DMS114 treated with DMSO at 0.1 percent for 48 hours (cell line): ENCODE measurements around the gene SPINK13.
A peak's percentile ranks its signal among the peaks of the same experiment; 100 is the strongest.

ENCODE experiments used
- DNase-seq: peaks from one replicate; lab custom pipeline; 2025; ENCODE audit not compliant: unreplicated experiment; lab: John Stamatoyannopoulos, UW

SPINK13 gene

DNA sequence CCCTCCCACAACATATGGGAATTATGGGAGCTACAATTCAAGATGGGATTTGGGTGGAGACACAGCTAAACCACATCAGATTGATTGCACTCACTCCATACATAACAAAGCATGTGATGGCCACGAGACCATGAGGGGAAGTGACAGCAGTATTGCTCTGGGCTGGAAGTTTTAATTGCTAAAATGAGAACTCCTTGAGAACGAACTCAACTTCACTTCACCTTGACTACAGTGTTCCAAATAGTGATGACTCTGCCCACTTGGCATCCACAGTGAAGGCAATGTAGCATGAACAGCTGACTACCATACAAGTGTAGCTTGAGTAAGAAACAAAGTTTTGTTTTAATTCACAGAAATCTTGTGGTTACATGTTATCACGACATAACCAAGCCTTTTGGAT, 42.9 kb downstream of the SPINK13 start:
- no peak for DNase-seq

DNA sequence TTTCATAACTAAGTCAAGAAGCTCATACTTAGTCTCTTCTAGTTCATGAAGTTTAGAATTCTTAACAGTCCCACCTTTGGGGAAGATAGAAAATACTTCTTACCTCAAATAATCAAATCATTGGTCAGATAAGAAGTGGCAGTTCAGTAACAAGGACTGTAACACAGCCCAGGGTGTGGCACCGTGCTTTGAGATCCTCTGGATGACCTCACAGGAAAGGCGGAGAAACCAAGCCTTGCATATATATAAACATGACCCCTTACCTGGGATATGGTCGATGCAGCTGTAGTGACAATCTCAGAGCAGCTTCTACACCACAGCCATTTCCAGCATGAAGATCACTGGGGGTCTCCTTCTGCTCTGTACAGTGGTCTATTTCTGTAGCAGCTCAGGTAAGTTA, 43.6 kb downstream of the SPINK13 start, which contains the start of gene SPINK7:
TSS of gene SPINK7 (plus strand) at position 271 of the 400 bp plus-strand sequence. CDS start at position 332, 61 bp downstream.
- no peak for DNase-seq

DNA sequence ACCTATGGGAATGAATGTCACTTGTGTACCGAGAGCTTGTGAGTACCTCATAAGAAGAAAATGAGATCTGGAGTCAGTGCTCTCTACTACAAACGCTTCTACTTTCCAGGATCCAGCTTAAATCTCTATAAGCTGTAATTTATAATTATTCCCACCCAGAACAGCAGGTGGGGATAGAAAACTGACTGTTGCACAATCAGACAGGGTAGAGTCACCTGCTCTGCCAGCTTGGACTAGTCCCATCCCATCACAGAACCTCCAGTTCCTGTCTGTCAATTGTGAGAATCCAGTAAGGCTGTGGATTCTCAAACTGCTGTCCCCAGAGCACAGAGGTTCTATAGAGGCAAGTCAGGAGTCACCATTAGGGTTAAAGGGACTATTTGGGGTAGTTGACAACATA, 45.6 kb downstream of the SPINK13 start:
- DNase-seq = no peak

DNA sequence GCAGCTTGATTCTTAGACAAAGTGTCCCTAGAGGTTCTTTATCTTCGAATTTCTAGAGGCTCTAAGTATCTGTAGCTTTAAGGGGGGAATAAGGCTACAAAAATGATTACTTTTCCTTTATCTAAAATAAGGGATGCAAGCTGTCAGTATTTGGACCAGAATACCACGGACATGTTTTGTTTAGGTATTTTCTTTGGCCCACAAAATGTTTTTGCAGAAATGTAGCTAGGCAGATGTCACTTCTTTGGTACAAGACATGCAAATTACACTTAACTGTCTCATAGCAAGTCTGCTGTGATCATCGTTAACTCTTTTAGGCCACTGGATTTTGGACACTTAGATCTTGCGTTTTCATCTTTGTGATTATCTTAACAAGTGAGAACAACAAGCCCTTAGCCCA, 46.1 kb downstream of the SPINK13 start:
- no peak for DNase-seq

DNA sequence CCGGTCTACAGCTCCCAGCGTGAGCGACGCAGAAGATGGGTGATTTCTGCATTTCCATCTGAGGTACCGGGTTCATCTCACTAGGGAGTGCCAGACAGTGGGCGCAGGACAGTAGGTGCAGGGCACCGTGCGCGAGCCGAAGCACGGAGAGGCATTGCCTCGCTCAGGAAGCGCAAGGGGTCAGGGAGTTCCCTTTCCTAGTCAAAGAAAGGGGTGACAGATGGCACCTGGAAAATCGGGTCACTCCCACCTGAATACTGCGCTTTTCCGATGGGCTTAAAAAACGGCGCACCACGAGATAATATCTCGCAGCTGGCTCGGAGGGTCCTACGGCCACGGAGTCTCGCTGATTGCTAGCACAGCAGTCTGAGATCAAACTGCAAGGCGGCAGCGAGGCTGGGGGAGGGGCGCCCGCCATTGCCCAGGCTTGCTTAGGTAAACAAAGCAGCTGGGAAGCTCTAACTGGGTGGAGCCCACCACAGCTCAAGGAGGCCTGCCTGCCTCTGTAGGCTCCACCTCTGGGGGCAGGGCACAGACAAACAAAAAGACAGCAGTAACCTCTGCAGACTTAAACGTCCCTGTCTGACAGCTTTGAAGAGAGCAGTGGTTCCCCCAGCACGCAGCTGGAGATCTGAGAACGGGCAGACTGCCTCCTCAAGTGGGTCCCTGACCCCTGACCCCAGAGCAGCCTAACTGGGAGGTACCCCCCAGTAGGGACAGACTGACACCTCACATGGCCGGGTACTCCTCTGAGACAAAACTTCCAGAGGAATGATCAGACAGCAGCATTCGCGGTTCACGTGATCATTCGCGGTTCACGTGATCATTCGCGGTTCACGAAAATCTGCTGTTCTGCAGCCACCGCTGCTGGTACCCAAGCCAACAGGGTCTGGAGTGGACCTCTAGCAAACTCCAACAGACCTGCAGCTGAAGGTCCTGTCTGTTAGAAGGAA, 51.7 kb downstream of the SPINK13 start:
- peak; percentile 2 for DNase-seq

DNA sequence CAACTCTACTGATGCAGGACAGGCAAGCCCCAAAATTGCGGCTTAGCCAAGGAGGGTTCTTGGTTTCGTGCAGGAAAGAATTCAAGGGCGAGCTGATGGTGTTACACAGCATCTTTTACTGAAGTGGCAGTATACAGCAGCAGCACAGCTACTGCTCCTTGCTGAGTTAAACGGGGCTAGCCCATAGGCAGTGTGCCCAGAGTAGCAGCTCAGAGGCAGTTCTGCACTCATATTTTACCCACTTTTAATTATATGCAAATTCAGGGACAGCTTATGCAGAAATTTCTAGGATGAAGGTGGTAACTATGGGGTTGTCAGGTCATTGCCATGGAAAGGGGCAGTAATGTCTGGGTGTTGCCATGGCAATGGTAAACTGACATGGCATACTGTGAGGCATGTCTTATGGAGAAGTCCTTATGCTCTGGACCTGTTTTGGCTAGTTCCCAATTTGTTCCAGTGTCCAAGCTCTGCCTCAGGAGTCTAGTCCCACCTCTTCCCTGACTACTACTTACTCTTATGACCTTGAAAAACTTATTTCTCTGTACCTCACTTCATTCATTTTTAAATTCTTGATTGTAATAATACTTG, 64.8 kb downstream of the SPINK13 start:
- no peak for DNase-seq

DNA sequence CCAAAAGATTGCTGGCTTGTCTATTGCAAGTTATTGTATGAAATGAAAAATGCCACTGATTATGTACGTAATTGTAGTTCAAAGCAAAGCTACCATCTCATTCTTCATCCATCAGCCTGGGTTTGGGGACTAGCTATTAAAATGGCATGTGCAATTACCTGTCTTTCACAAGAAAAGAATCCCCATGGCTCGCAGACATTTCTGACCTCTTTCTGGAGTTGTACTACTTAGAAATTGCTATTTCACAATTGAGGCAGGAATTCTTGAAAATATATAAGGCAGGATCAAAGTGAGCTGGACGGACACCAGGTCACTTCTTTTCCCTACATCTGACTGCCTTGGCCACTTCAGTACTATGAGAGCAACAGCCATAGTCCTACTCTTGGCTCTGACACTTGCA, 66.7 kb downstream of the SPINK13 start, which contains the start of gene SPINK9:
TSS of gene SPINK9 (plus strand) at position 301 of the 400 bp plus-strand sequence. CDS start at position 356, 55 bp downstream.
- no peak for DNase-seq
